Endothelial cell (in vitro differentiated cells): Measurements from ENCODE around the gene KCNJ1. TPM values are rescaled to one million over a fixed set of nuclear protein-coding genes. Genes with fewer than 3 reads are reported as not detected.

Experiments
- DNase-seq: peaks from one replicate; pipeline ENCODE4 v3.0.0; 2021; ENCODE audit warnings: low spot score
- H3K27ac Mint-ChIP-seq: one replicate; pipeline ENCODE4 v1.8.0; 2021; ENCODE audit warnings: mixed read lengths, inconsistent platforms; ENCODE audit not compliant: unreplicated experiment
- H3K27me3 Mint-ChIP-seq: one replicate; pipeline ENCODE4 v1.8.0; 2021; ENCODE audit warnings: mild to moderate bottlenecking, moderate library complexity, mixed read lengths, inconsistent platforms; ENCODE audit not compliant: unreplicated experiment
- H3K36me3 Mint-ChIP-seq: one replicate; pipeline ENCODE4 v1.8.0; 2021; ENCODE audit warnings: mild to moderate bottlenecking, low read depth, mixed read lengths, inconsistent platforms; ENCODE audit not compliant: unreplicated experiment
- H3K4me1 Mint-ChIP-seq: one replicate; pipeline ENCODE4 v1.8.0; 2021; ENCODE audit warnings: mild to moderate bottlenecking, mixed read lengths, inconsistent platforms; ENCODE audit not compliant: unreplicated experiment
- H3K4me3 Mint-ChIP-seq: one replicate; pipeline ENCODE4 v1.8.0; 2021; ENCODE audit warnings: mild to moderate bottlenecking, mixed read lengths, inconsistent platforms; ENCODE audit not compliant: unreplicated experiment
- H3K9me3 Mint-ChIP-seq: one replicate; pipeline ENCODE4 v1.8.0; 2021; ENCODE audit warnings: mixed read lengths, inconsistent platforms; ENCODE audit not compliant: unreplicated experiment
- CTCF ChIP-seq: fragments of 200-600 bp; sonication (generic); IDR thresholded peaks from one replicate; pipeline ENCODE4 v1.5.0; 2021; ENCODE audit warnings: antibody characterized with exemption; ENCODE audit not compliant: unreplicated experiment
- total RNA-seq: library from RNA; stranded (reverse); fragmentation: NEBNext Ultra II Directional; extraction: Animal tissue kit (Norgen Biotek cat#: 25700); gene quantifications from one replicate; pipeline ENCODE4 v1.2.1, GENCODE V29; 2021; ENCODE audit not compliant: unreplicated experiment

Gene KCNJ1
- total RNA-seq, 1 donor from 2014 or later = not detected

- no peak for DNase-seq
- Mint-ChIP-seq H3K4me1 (peaks cover 34% of the 10 kb centered on the region), H3K27ac (no peak overlapping the region), H3K4me3 (peak overlapping the region; percentile 2), H3K27me3 (peaks cover 34% of the 10 kb centered on the region), H3K36me3 (no peaks in the 10 kb centered on the region), H3K9me3 (no peaks in the 10 kb centered on the region)
- TF ChIP-seq CTCF = no peak
Observed at GRCh38 chr11:128904656-128905344, 37.7 kb upstream of the KCNJ1 start.

- no peaks in the 10 kb centered on the region for H3K9me3 Mint-ChIP-seq
- no peaks in the 10 kb centered on the region for H3K36me3 Mint-ChIP-seq
- no peak overlapping the region for H3K27ac Mint-ChIP-seq
- no peak for DNase-seq
- peaks cover 34% of the 10 kb centered on the region for H3K27me3 Mint-ChIP-seq
- TF ChIP-seq CTCF = no peak
- H3K4me3 Mint-ChIP-seq = peak overlapping the region; percentile 2
- H3K4me1 Mint-ChIP-seq = peaks cover 34% of the 10 kb centered on the region
Observed at GRCh38 chr11:128904303-128904655, 37.2 kb upstream of the KCNJ1 start.

- Mint-ChIP-seq H3K9me3 (no peaks in the 10 kb centered on the region), H3K4me1 (peaks cover 34% of the 10 kb centered on the region), H3K27me3 (peaks cover 34% of the 10 kb centered on the region), H3K27ac (no peak overlapping the region), H3K36me3 (no peaks in the 10 kb centered on the region), H3K4me3 (peak overlapping the region; percentile 51)
- peak; percentile 42 for DNase-seq
- no peak for TF ChIP-seq CTCF
Observed at GRCh38 chr11:128903248-128904061, 36.4 kb upstream of the KCNJ1 start.

- Mint-ChIP-seq H3K36me3 (no peaks in the 10 kb centered on the region), H3K4me3 (no peak overlapping the region), H3K9me3 (no peaks in the 10 kb centered on the region), H3K4me1 (peaks cover 34% of the 10 kb centered on the region), H3K27me3 (peaks cover 34% of the 10 kb centered on the region), H3K27ac (no peak overlapping the region)
- no peak for TF ChIP-seq CTCF
- no peak for DNase-seq
Observed at GRCh38 chr11:128902515-128903066, 35.5 kb upstream of the KCNJ1 start.
